AG09309 (cell line): Measurements from ENCODE around the gene BPIFA3.
"Not testable (repeated sequence)": the region's sequence is repeated elsewhere in the genome, so short reads cannot be mapped to it uniquely, and the experiment has no call there.

Experiments used
- DNase-seq: peaks from one replicate; pipeline ENCODE4 v3.0.0-alpha.2; 2010; ENCODE audit warnings: low read depth
- H3K4me3 ChIP-seq: 2 replicates; pipeline ENCODE4 v1.5.1; 2011; ENCODE audit warnings: mild to moderate bottlenecking, low read depth, low read length, moderate library complexity; ENCODE audit not compliant: control insufficient read depth
- TF ChIP-seq, protein P1 (sequence below): IDR thresholded peaks from 2 replicates; pipeline ENCODE4 v1.5.1; 2011; ENCODE audit warnings: mild to moderate bottlenecking, low read depth, low read length, inconsistent platforms; ENCODE audit not compliant: insufficient read depth, control insufficient read depth; ENCODE audit errors: missing control alignments

BPIFA3 gene

DNA sequence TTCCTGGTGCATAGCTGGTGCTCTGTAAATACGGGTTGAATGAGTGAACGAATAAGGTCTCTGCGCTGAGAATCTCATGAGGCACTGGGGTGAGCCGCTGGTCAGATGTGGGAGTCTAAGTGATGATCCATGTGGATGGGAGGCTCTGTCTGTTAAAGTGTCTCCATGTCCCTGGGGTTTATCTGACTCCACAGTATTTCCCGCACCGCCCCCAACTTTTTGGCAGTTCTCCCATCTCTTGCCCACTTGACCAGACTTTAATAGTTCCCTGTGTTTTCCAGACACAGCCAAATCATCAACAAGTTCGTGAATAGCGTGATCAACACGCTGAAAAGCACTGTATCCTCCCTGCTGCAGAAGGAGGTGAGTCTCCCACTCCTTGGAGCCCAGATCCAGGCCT, 39.3 kb upstream of the BPIFA3 start:
- TF ChIP-seq, protein P1, sequence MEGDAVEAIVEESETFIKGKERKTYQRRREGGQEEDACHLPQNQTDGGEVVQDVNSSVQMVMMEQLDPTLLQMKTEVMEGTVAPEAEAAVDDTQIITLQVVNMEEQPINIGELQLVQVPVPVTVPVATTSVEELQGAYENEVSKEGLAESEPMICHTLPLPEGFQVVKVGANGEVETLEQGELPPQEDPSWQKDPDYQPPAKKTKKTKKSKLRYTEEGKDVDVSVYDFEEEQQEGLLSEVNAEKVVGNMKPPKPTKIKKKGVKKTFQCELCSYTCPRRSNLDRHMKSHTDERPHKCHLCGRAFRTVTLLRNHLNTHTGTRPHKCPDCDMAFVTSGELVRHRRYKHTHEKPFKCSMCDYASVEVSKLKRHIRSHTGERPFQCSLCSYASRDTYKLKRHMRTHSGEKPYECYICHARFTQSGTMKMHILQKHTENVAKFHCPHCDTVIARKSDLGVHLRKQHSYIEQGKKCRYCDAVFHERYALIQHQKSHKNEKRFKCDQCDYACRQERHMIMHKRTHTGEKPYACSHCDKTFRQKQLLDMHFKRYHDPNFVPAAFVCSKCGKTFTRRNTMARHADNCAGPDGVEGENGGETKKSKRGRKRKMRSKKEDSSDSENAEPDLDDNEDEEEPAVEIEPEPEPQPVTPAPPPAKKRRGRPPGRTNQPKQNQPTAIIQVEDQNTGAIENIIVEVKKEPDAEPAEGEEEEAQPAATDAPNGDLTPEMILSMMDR = no peak
- DNase-seq = no peak
- H3K4me3 ChIP-seq = no peak overlapping the region

GRCh38 chr20:33178726-33179125, 38.4 kb upstream of the BPIFA3 start:
- DNase-seq = no peak
- H3K4me3 ChIP-seq = no peak overlapping the region
- TF ChIP-seq, protein P1 = no peak

DNA sequence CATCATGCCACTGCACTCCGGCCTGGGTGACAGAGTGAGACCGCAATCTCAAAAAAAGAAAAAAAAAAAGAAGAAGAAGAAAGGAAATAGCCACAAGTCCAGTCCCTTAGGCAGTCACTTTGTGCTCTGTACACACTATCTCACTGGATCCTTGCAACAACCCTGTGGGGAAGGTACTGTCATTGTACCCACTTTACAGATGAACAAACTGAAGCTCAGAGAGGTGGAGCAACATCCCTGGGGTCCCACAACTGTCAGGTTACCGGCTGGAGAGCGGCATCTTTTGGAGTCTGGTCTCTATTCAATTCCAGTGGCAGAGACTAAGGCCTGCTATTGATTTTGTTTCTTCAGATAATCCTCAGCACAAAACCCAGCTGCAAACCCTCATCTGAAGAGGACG, 37.0 kb upstream of the BPIFA3 start:
- TF ChIP-seq, protein P1 = no peak
- no peak overlapping the region for H3K4me3 ChIP-seq
- DNase-seq = no peak

DNA sequence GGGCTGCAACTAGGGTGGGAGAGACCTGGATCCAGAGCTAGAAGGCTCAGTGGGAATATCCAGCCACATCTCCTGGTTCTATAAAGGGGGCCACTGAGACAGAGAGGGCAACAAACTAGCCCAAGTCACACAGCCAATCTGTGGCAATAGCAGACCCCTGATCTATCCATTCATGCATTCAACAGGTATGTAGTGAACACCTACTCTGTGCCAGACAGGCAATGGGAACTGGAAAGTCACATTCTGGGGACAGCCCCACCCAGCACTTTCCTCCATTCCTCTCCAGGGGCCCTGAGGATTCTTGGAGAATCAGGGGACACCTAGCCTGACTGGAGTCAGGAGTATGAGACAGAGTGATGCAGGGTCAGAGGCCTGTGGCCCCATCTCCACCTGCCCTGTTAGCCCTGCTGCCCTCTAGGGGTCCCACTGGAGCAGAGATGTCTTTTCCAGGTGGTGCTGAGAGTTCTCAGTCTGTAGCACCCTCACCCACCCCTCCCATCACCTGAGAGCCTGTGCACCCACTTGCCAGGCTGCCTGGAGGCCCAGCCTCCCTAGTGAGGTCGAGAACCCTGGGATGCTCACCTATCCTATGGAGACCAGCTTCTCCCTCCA, 35.6 kb upstream of the BPIFA3 start:
- H3K4me3 ChIP-seq = no peak overlapping the region
- DNase-seq = no peak
- TF ChIP-seq, protein P1 = no peak

DNA sequence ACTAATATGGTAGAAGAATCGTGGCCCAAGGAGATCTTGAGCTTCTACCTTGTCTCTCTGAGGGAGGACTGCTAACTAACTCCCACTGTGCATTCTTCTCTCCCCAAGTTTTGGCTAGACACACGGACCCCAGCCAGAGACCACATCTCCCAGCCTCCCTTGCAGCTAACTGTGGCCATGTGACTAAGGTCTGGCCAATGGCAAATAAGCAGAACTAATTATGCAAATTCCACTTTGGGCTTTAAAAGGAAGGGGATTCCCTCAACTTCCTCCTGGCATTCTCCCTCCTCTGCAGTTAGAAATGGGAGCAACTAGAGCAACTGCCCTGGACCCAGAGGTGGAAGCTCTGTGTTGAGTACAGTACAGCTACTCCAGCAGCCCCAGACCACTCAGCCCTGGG, 33.8 kb upstream of the BPIFA3 start:
- H3K4me3 ChIP-seq = no peak overlapping the region
- no peak for DNase-seq
- TF ChIP-seq, protein P1 = no peak

DNA sequence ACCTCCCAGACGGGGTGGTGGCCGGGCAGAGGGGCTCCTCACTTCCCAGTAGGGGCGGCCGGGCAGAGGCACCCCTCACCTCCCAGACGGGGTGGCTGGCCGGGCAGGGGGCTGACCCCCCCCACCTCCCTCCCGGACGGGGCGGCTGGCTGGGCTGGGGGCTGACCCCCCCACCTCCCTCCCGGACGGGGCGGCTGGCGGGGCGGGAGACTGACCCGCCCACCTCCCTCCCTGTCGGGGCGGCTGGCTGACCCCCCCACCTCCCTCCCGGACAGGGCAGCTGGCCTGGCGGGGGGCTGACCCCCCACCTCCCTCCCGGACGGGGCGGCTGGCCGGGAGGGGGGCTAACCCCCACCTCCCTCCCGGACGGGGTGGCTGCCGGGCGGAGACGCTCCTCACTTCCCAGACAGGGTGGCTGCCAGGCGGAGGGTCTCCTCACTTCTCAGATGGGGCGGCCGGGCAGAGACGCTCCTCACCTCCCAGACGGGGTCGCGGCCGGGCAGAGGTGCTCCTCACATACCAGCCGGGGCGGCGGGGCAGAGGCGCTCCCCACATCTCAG, 32.0 kb upstream of the BPIFA3 start:
- DNase-seq, H3K4me3 ChIP-seq: not testable (repeated sequence)

- no peak for DNase-seq
- TF ChIP-seq, protein P1 = no peak
Measured at GRCh38 chr20:33187491-33187890, 29.7 kb upstream of the BPIFA3 start.

More at GRCh38 chr20:33187491-33187890, 29.7 kb upstream of the BPIFA3 start:
- H3K4me3 ChIP-seq = no peak overlapping the region
